Measurements from ENCODE around the gene KLHL3.

DNA sequence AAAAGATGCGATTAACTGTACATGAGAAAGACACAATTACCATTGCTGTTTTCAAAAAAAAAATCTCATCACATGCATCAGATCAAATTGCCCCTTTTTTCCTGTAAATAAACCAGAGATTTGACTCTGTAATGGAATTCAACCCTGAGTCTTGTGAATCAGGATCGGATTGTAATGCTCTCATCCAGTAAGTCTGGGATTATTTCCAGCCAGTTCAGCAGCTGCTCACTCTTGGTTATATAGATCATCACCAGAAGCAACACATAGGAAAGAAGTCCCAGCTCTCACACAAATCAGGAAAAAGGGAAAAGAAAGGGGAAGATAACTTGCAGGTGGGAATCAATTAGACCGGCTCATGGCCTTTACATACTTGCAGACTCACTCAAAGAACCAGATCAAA is 138.9 kb downstream of the KLHL3 start:
- TF ChIP-seq, protein P1, sequence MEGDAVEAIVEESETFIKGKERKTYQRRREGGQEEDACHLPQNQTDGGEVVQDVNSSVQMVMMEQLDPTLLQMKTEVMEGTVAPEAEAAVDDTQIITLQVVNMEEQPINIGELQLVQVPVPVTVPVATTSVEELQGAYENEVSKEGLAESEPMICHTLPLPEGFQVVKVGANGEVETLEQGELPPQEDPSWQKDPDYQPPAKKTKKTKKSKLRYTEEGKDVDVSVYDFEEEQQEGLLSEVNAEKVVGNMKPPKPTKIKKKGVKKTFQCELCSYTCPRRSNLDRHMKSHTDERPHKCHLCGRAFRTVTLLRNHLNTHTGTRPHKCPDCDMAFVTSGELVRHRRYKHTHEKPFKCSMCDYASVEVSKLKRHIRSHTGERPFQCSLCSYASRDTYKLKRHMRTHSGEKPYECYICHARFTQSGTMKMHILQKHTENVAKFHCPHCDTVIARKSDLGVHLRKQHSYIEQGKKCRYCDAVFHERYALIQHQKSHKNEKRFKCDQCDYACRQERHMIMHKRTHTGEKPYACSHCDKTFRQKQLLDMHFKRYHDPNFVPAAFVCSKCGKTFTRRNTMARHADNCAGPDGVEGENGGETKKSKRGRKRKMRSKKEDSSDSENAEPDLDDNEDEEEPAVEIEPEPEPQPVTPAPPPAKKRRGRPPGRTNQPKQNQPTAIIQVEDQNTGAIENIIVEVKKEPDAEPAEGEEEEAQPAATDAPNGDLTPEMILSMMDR (IDR thresholded peaks at IDR 0.05; ENCODE audit: insufficient read depth, low read depth, low read length), result no peak
- TF ChIP-seq EZH2 (IDR thresholded peaks at IDR 0.05; ENCODE audit: insufficient read depth, low read length), result no peak

Measured in astrocyte (in vitro differentiated cells and primary cell).